HL-60 (cell line): Measurements from ENCODE around the gene PRDM8.

Experiments
- CTCF ChIP-seq: IDR thresholded peaks from one replicate; pipeline ENCODE4 v1.5.1; 2011; ENCODE audit warnings: low read length, control low read depth, inconsistent platforms; ENCODE audit not compliant: insufficient read depth
- POLR2AphosphoS5 ChIP-seq: IDR thresholded peaks from 2 replicates; pipeline ENCODE4 v1.6.1; 2012; ENCODE audit warnings: low read depth
- REST ChIP-seq: IDR thresholded peaks from 2 replicates; pipeline ENCODE4 v1.6.1; 2012; ENCODE audit warnings: low read depth; ENCODE audit not compliant: insufficient replicate concordance

- TF ChIP-seq CTCF (no peak), REST (no peak), POLR2AphosphoS5 (no peak)
Measured at GRCh38 chr4:80189956-80190677, 7.2 kb upstream of the PRDM8 start.
